GM23338 (cell line): ENCODE data around the gene PEX11A. TPM values are rescaled to one million over a fixed set of nuclear protein-coding genes. Genes with fewer than 3 reads are reported as not detected.
A peak's percentile ranks its signal among the peaks of the same experiment; 100 is the strongest.

Experiments
- ATAC-seq: fragments of 200-7000 bp; cut with Tn5 transposase; 3 replicates; pipeline ENCODE4 v1.9.1; 2020
- DNase-seq: peaks from one replicate; pipeline ENCODE4 v3.0.0-alpha.2; 2015; ENCODE audit warnings: low spot score
- H2AFZ ChIP-seq: fragments of 200-600 bp; sonication (generic); 2 replicates; pipeline ENCODE4 v1.8.0; 2016; ENCODE audit warnings: antibody characterized with exemption, mild to moderate bottlenecking, moderate library complexity
- H3F3A ChIP-seq: fragments of 200-600 bp; sonication (generic); replicated peaks from 2 replicates; pipeline ENCODE4 v1.8.0; 2017; ENCODE audit warnings: antibody characterized with exemption, mixed run types, low read depth
- H3K27ac ChIP-seq: fragments of 200-600 bp; sonication (generic); 2 replicates; pipeline ENCODE4 v1.6.1; 2016; ENCODE audit warnings: low read depth
- H3K27me3 ChIP-seq: fragments of 200-600 bp; sonication (generic); 2 replicates; pipeline ENCODE4 v1.8.0; 2016; ENCODE audit warnings: mild to moderate bottlenecking, mixed run types, moderate library complexity; ENCODE audit not compliant: insufficient read depth
- H3K36me3 ChIP-seq: fragments of 200-600 bp; sonication (generic); 2 replicates; pipeline ENCODE4 v1.8.0; 2016; ENCODE audit warnings: mild to moderate bottlenecking; ENCODE audit not compliant: insufficient read depth
- H3K4me1 ChIP-seq: fragments of 200-600 bp; sonication (generic); 2 replicates; pipeline ENCODE4 v1.8.0; 2016; ENCODE audit warnings: mild to moderate bottlenecking, moderate library complexity; ENCODE audit not compliant: insufficient read depth
- H3K4me2 ChIP-seq: fragments of 200-600 bp; sonication (generic); 2 replicates; pipeline ENCODE4 v1.7.1; 2017; ENCODE audit warnings: mixed run types
- H3K4me3 ChIP-seq: fragments of 200-600 bp; sonication (generic); 2 replicates; pipeline ENCODE4 v1.6.1; 2016; ENCODE audit warnings: mixed run types
- H3K79me2 ChIP-seq: fragments of 200-600 bp; sonication (generic); replicated peaks from 2 replicates; pipeline ENCODE4 v1.8.0; 2017; ENCODE audit warnings: mild to moderate bottlenecking; ENCODE audit not compliant: insufficient read depth
- H3K9me2 ChIP-seq: fragments of 200-600 bp; sonication (generic); 2 replicates; pipeline ENCODE4 v1.8.0; 2017; ENCODE audit not compliant: insufficient read depth
- H4K20me1 ChIP-seq: fragments of 200-600 bp; sonication (generic); replicated peaks from 2 replicates; pipeline ENCODE4 v1.8.0; 2017; ENCODE audit warnings: mild to moderate bottlenecking; ENCODE audit not compliant: insufficient read depth
- H3K27ac Mint-ChIP-seq: 2 replicates; pipeline ENCODE4 v1.8.0; 2020; ENCODE audit warnings: inconsistent platforms, mild to moderate bottlenecking, moderate library complexity, mixed read lengths
- H3K27me3 Mint-ChIP-seq: 3 replicates; pipeline ENCODE4 v1.8.0; 2022; ENCODE audit warnings: low read depth, mild to moderate bottlenecking, moderate library complexity, mixed read lengths, inconsistent platforms; ENCODE audit not compliant: insufficient read depth, poor library complexity
- H3K36me3 Mint-ChIP-seq: 3 replicates; pipeline ENCODE4 v1.8.0; 2021; ENCODE audit warnings: low read depth, mild to moderate bottlenecking, inconsistent platforms, moderate library complexity, mixed read lengths
- H3K4me1 Mint-ChIP-seq: 3 replicates; pipeline ENCODE4 v1.8.0; 2020; ENCODE audit warnings: mild to moderate bottlenecking, inconsistent platforms, mixed read lengths
- H3K4me3 Mint-ChIP-seq: 3 replicates; pipeline ENCODE4 v1.8.0; 2021; ENCODE audit warnings: moderate library complexity, mild to moderate bottlenecking, inconsistent platforms, mixed read lengths
- H3K9me3 Mint-ChIP-seq: 3 replicates; pipeline ENCODE4 v1.8.0; 2020; ENCODE audit warnings: moderate library complexity, mild to moderate bottlenecking, inconsistent platforms, mixed read lengths
- CREB1 ChIP-seq: fragments of 250-450 bp; sonication (Bioruptor Pico); IDR thresholded peaks from 2 replicates; pipeline ENCODE4 v1.5.0; 2020; ENCODE audit warnings: low read depth, mild to moderate bottlenecking, moderate library complexity
- EZH2 ChIP-seq: fragments of 200-600 bp; sonication (generic); IDR thresholded peaks from one replicate; pipeline ENCODE4 v1.8.0; 2017; ENCODE audit warnings: antibody characterized with exemption, mild to moderate bottlenecking, low read depth; ENCODE audit not compliant: unreplicated experiment
- JUNB ChIP-seq: IDR thresholded peaks from one replicate; pipeline ENCODE4 v1.6.1; 2016; ENCODE audit warnings: antibody characterized with exemption; ENCODE audit not compliant: unreplicated experiment
- NANOG ChIP-seq: IDR thresholded peaks from 2 replicates; pipeline ENCODE4 v1.6.1; 2016; ENCODE audit warnings: antibody characterized with exemption, borderline replicate concordance
- STAT1 ChIP-seq: IDR thresholded peaks from one replicate; pipeline ENCODE4 v1.6.1; 2016; ENCODE audit warnings: antibody characterized with exemption; ENCODE audit not compliant: unreplicated experiment
- ZNF331 ChIP-seq: fragments of 250-450 bp; sonication (Bioruptor Pico); IDR thresholded peaks from 2 replicates; pipeline ENCODE4 v1.5.0; 2020; ENCODE audit warnings: low read depth, mild to moderate bottlenecking, moderate library complexity
- polyA plus RNA-seq: library from polyadenylated mRNA; unstranded; fragments of >200 nt; fragmentation: Nextera tagmentation; extraction: Ambion mirVana; gene quantifications from 2 replicates; pipeline ENCODE4 v1.2.1, GENCODE V29; 2016
- total RNA-seq: library from RNA; depleted of rRNA; stranded (reverse); fragments of >200 nt; shearing (Covaris generic); gene quantifications from 2 replicates; pipeline ENCODE4 v1.2.3, GENCODE V29; 2014
- TF ChIP-seq, protein P1 (sequence below): IDR thresholded peaks from one replicate; pipeline ENCODE4 v1.6.1; 2018; ENCODE audit warnings: antibody characterized with exemption; ENCODE audit not compliant: unreplicated experiment
- TF ChIP-seq, protein P2 (sequence below), 2 experiments: fragments of 200-600 bp in 1 of 2; sonication (generic) in 1 of 2; conservative IDR thresholded peaks; 2 replicates each; pipeline versions ENCODE4 v1.5.1 to v1.6.1; 2016 to 2017; ENCODE audit warnings: antibody characterized with exemption in 2 of 2, low read depth in 2 of 2, mild to moderate bottlenecking in 2 of 2, moderate library complexity in 1 of 2
- TF ChIP-seq, protein P3 (sequence below): IDR thresholded peaks from 2 replicates; pipeline ENCODE4 v1.6.1; 2016; ENCODE audit warnings: antibody characterized with exemption
- TF ChIP-seq, protein P4 (sequence below): fragments of 250-450 bp; sonication (Bioruptor Pico); IDR thresholded peaks from 2 replicates; pipeline ENCODE4 v1.5.0; 2020; ENCODE audit warnings: mild to moderate bottlenecking, moderate library complexity

Gene PEX11A
- total and polyA plus RNA-seq, 2 experiments from 2014 or later, result 2.1 to 4.8 TPM

DNA sequence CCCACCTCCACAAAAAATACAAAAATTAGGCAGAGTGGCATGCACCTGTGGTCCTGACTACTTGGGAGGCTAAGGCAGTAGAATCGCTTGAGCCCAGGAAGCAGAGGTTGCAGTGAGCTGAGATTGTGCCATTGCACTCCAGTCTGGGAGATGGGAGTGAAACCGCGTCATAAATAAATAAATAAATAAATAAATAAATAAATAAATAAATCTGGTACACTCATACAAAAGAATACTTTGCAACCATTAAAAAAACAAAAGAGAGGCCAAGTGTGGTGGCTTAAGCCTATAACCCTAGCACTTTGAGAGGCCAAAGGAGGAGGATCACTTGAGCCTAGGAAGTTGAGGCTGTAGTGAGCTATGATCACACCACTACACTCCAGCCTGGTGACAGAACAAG lies 32.5 kb upstream of the PEX11A start:
- Histone ChIP-seq H3K4me1 (no peaks in the 10 kb centered on the region), H3K4me2 (no peak overlapping the region), H3K4me3 (no peak overlapping the region), H3K79me2 (no peaks in the 10 kb centered on the region), H3F3A (no peaks in the 10 kb centered on the region), H4K20me1 (no peaks in the 10 kb centered on the region), H3K27me3 (no peaks in the 10 kb centered on the region), H3K9me2 (no peaks in the 10 kb centered on the region), H3K36me3 (no peaks in the 10 kb centered on the region), H3K27ac (no peak overlapping the region), H2AFZ (no peak overlapping the region)
- Mint-ChIP-seq H3K27ac (no peak overlapping the region), H3K36me3 (no peaks in the 10 kb centered on the region), H3K27me3 (peaks cover 5% of the 10 kb centered on the region), H3K9me3 (peaks cover 3% of the 10 kb centered on the region; the same call in 2 of the 3 replicates), H3K4me3 (no peak overlapping the region), H3K4me1 (no peaks in the 10 kb centered on the region)
- DNase-seq (no peak), ATAC-seq (no peak)
- TF ChIP-seq EZH2 (no peak), STAT1 (no peak), ZNF331 (CRISPR knock-in tag) (no peak), NANOG (no peak), CREB1 (CRISPR knock-in tag) (no peak), JUNB (no peak)
- TF ChIP-seq, protein P1, sequence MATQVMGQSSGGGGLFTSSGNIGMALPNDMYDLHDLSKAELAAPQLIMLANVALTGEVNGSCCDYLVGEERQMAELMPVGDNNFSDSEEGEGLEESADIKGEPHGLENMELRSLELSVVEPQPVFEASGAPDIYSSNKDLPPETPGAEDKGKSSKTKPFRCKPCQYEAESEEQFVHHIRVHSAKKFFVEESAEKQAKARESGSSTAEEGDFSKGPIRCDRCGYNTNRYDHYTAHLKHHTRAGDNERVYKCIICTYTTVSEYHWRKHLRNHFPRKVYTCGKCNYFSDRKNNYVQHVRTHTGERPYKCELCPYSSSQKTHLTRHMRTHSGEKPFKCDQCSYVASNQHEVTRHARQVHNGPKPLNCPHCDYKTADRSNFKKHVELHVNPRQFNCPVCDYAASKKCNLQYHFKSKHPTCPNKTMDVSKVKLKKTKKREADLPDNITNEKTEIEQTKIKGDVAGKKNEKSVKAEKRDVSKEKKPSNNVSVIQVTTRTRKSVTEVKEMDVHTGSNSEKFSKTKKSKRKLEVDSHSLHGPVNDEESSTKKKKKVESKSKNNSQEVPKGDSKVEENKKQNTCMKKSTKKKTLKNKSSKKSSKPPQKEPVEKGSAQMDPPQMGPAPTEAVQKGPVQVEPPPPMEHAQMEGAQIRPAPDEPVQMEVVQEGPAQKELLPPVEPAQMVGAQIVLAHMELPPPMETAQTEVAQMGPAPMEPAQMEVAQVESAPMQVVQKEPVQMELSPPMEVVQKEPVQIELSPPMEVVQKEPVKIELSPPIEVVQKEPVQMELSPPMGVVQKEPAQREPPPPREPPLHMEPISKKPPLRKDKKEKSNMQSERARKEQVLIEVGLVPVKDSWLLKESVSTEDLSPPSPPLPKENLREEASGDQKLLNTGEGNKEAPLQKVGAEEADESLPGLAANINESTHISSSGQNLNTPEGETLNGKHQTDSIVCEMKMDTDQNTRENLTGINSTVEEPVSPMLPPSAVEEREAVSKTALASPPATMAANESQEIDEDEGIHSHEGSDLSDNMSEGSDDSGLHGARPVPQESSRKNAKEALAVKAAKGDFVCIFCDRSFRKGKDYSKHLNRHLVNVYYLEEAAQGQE, result no peak
- TF ChIP-seq, protein P2, sequence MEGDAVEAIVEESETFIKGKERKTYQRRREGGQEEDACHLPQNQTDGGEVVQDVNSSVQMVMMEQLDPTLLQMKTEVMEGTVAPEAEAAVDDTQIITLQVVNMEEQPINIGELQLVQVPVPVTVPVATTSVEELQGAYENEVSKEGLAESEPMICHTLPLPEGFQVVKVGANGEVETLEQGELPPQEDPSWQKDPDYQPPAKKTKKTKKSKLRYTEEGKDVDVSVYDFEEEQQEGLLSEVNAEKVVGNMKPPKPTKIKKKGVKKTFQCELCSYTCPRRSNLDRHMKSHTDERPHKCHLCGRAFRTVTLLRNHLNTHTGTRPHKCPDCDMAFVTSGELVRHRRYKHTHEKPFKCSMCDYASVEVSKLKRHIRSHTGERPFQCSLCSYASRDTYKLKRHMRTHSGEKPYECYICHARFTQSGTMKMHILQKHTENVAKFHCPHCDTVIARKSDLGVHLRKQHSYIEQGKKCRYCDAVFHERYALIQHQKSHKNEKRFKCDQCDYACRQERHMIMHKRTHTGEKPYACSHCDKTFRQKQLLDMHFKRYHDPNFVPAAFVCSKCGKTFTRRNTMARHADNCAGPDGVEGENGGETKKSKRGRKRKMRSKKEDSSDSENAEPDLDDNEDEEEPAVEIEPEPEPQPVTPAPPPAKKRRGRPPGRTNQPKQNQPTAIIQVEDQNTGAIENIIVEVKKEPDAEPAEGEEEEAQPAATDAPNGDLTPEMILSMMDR (conservative IDR thresholded peaks at IDR 0.05; ENCODE audit: low read depth in 2 of 2), result no peak
- TF ChIP-seq, protein P3, sequence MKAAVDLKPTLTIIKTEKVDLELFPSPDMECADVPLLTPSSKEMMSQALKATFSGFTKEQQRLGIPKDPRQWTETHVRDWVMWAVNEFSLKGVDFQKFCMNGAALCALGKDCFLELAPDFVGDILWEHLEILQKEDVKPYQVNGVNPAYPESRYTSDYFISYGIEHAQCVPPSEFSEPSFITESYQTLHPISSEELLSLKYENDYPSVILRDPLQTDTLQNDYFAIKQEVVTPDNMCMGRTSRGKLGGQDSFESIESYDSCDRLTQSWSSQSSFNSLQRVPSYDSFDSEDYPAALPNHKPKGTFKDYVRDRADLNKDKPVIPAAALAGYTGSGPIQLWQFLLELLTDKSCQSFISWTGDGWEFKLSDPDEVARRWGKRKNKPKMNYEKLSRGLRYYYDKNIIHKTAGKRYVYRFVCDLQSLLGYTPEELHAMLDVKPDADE, result no peak

DNA sequence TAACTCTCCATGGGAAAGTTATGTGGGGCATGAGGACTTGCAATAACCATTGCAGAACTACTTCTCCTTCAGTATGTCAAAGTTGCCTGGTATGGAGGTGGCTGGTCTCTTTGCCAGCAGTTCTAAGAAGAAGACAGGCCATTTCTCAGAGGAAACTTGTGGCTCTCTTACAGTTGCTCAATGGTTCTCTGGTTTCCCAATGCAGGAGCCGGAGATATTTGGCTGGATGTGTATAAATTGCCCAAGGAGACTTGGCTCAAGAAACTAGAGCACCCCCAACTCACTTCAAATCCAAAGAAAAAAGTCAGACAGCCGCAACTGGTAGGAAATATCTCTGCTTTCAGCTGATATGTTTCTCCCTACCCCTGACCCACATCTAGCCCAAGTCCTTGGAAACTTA lies 24.2 kb upstream of the PEX11A start:
- Histone ChIP-seq H3K79me2 (no peaks in the 10 kb centered on the region), H3K27me3 (no peaks in the 10 kb centered on the region), H4K20me1 (no peaks in the 10 kb centered on the region), H3K4me1 (no peaks in the 10 kb centered on the region), H3K36me3 (no peaks in the 10 kb centered on the region), H2AFZ (0 out of 2 replicates have a peak overlapping the region, but pooled peaks have one; percentile 23), H3K4me3 (no peak overlapping the region), H3K9me2 (no peaks in the 10 kb centered on the region), H3F3A (no peaks in the 10 kb centered on the region), H3K4me2 (no peak overlapping the region), H3K27ac (no peak overlapping the region)
- Mint-ChIP-seq H3K9me3 (no peaks in the 10 kb centered on the region), H3K27ac (no peak overlapping the region), H3K27me3 (peaks cover 4% of the 10 kb centered on the region), H3K4me1 (no peaks in the 10 kb centered on the region), H3K36me3 (no peaks in the 10 kb centered on the region), H3K4me3 (no peak overlapping the region)
- DNase-seq (no peak), ATAC-seq (no peak)
- TF ChIP-seq, protein P4, sequence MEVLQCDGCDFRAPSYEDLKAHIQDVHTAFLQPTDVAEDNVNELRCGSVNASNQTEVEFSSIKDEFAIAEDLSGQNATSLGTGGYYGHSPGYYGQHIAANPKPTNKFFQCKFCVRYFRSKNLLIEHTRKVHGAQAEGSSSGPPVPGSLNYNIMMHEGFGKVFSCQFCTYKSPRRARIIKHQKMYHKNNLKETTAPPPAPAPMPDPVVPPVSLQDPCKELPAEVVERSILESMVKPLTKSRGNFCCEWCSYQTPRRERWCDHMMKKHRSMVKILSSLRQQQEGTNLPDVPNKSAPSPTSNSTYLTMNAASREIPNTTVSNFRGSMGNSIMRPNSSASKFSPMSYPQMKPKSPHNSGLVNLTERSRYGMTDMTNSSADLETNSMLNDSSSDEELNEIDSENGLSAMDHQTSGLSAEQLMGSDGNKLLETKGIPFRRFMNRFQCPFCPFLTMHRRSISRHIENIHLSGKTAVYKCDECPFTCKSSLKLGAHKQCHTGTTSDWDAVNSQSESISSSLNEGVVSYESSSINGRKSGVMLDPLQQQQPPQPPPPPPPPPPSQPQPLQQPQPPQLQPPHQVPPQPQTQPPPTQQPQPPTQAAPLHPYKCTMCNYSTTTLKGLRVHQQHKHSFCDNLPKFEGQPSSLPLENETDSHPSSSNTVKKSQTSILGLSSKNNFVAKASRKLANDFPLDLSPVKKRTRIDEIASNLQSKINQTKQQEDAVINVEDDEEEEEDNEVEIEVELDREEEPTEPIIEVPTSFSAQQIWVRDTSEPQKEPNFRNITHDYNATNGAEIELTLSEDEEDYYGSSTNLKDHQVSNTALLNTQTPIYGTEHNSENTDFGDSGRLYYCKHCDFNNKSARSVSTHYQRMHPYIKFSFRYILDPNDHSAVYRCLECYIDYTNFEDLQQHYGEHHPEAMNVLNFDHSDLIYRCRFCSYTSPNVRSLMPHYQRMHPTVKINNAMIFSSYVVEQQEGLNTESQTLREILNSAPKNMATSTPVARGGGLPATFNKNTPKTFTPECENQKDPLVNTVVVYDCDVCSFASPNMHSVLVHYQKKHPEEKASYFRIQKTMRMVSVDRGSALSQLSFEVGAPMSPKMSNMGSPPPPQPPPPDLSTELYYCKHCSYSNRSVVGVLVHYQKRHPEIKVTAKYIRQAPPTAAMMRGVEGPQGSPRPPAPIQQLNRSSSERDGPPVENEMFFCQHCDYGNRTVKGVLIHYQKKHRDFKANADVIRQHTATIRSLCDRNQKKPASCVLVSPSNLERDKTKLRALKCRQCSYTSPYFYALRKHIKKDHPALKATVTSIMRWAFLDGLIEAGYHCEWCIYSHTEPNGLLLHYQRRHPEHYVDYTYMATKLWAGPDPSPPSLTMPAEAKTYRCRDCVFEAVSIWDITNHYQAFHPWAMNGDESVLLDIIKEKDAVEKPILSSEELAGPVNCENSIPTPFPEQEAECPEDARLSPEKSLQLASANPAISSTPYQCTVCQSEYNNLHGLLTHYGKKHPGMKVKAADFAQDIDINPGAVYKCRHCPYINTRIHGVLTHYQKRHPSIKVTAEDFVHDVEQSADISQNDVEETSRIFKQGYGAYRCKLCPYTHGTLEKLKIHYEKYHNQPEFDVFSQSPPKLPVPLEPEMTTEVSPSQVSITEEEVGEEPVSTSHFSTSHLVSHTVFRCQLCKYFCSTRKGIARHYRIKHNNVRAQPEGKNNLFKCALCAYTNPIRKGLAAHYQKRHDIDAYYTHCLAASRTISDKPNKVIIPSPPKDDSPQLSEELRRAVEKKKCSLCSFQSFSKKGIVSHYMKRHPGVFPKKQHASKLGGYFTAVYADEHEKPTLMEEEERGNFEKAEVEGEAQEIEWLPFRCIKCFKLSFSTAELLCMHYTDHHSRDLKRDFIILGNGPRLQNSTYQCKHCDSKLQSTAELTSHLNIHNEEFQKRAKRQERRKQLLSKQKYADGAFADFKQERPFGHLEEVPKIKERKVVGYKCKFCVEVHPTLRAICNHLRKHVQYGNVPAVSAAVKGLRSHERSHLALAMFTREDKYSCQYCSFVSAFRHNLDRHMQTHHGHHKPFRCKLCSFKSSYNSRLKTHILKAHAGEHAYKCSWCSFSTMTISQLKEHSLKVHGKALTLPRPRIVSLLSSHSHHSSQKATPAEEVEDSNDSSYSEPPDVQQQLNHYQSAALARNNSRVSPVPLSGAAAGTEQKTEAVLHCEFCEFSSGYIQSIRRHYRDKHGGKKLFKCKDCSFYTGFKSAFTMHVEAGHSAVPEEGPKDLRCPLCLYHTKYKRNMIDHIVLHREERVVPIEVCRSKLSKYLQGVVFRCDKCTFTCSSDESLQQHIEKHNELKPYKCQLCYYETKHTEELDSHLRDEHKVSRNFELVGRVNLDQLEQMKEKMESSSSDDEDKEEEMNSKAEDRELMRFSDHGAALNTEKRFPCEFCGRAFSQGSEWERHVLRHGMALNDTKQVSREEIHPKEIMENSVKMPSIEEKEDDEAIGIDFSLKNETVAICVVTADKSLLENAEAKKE, result no peak
